ENCODE results near the gene SPDYE4.

Gene SPDYE4

GRCh38 chr17:8712698-8713097 is 45.6 kb downstream of the SPDYE4 start:
- TF ChIP-seq CTCF (IDR thresholded peaks at IDR 0.05; ENCODE audit: low read length) = no peak
- TF ChIP-seq EZH2 (IDR thresholded peaks at IDR 0.05; ENCODE audit: borderline replicate concordance, low read length) = no peak
- Histone ChIP-seq H3K9ac (ENCODE audit: low read length) (no peak overlapping the region), H3K79me2 (ENCODE audit: insufficient read depth, low read length) (no peaks in the 10 kb centered on the region), H3K27ac (ENCODE audit: low read depth, low read length, poor library complexity, severe bottlenecking) (no peak overlapping the region), H3K4me3 (ENCODE audit: low read depth, low read length, poor library complexity, severe bottlenecking) (no peak overlapping the region), H3K4me2 (ENCODE audit: low read length) (no peak overlapping the region), H3F3A (ENCODE audit: insufficient read depth, low read length) (no peaks in the 10 kb centered on the region), H2AFZ (ENCODE audit: low read length) (no peak overlapping the region), H4K20me1 (ENCODE audit: insufficient read depth, low read length) (no peaks in the 10 kb centered on the region), H3K9me2 (ENCODE audit: low read depth, low read length) (no peaks in the 10 kb centered on the region), H3K4me1 (ENCODE audit: insufficient read depth, low read length, severe bottlenecking) (no peaks in the 10 kb centered on the region), H3K27me3 (ENCODE audit: insufficient read depth, low read length) (no peaks in the 10 kb centered on the region; the same call in 1 of the 2 replicates), H3K36me3 (ENCODE audit: insufficient read depth, low read length) (no peaks in the 10 kb centered on the region), H3K9me3 (ENCODE audit: low read length) (no peaks in the 10 kb centered on the region)

GRCh38 chr17:8711291-8711690 is 47.1 kb downstream of the SPDYE4 start:
- H3K79me2 ChIP-seq (ENCODE audit: insufficient read depth, low read length) = no peaks in the 10 kb centered on the region
- no peak overlapping the region for H3K9ac ChIP-seq (ENCODE audit: low read length)
- H3K27me3 ChIP-seq (ENCODE audit: insufficient read depth, low read length) = no peaks in the 10 kb centered on the region; the same call in 1 of the 2 replicates
- H2AFZ ChIP-seq (ENCODE audit: low read length) = no peak overlapping the region
- no peaks in the 10 kb centered on the region for H3K9me2 ChIP-seq (ENCODE audit: low read depth, low read length)
- no peak overlapping the region for H3K4me2 ChIP-seq (ENCODE audit: low read length)
- H4K20me1 ChIP-seq (ENCODE audit: insufficient read depth, low read length) = no peaks in the 10 kb centered on the region
- TF ChIP-seq CTCF (IDR thresholded peaks at IDR 0.05; ENCODE audit: low read length) = no peak
- TF ChIP-seq EZH2 (IDR thresholded peaks at IDR 0.05; ENCODE audit: borderline replicate concordance, low read length) = no peak
- H3K4me3 ChIP-seq (ENCODE audit: low read depth, low read length, poor library complexity, severe bottlenecking) = no peak overlapping the region
- H3K9me3 ChIP-seq (ENCODE audit: low read length) = no peaks in the 10 kb centered on the region
- H3K36me3 ChIP-seq (ENCODE audit: insufficient read depth, low read length) = no peaks in the 10 kb centered on the region
- no peaks in the 10 kb centered on the region for H3F3A ChIP-seq (ENCODE audit: insufficient read depth, low read length)
- no peaks in the 10 kb centered on the region for H3K4me1 ChIP-seq (ENCODE audit: insufficient read depth, low read length, severe bottlenecking)
- H3K27ac ChIP-seq (ENCODE audit: low read depth, low read length, poor library complexity, severe bottlenecking) = no peak overlapping the region

DNA sequence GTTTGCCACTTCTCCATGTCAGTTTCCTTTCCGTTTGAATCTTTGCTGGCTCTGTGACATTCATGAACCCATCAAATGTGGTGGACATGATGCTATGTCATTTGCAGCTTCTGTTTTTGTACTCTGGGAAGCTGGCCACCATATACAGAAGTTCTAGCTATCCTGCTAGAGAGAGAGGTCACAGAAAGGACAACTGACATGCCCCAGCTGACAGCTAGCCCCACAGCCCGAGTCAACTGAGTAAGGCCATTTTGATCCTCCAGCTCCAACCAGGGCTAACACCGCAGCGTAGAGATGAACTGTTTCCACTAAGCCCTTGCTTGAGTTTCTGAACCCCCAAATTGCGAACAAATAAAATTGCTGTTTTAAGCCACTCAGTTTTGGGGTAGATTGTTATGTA is 47.5 kb downstream of the SPDYE4 start:
- no peaks in the 10 kb centered on the region for H3K9me2 ChIP-seq (ENCODE audit: low read depth, low read length)
- H3K9ac ChIP-seq (ENCODE audit: low read length) = no peak overlapping the region
- no peak overlapping the region for H3K27ac ChIP-seq (ENCODE audit: low read depth, low read length, poor library complexity, severe bottlenecking)
- H4K20me1 ChIP-seq (ENCODE audit: insufficient read depth, low read length) = no peaks in the 10 kb centered on the region
- no peaks in the 10 kb centered on the region for H3F3A ChIP-seq (ENCODE audit: insufficient read depth, low read length)
- H3K4me2 ChIP-seq (ENCODE audit: low read length) = no peak overlapping the region
- H3K4me3 ChIP-seq (ENCODE audit: low read depth, low read length, poor library complexity, severe bottlenecking) = no peak overlapping the region
- no peaks in the 10 kb centered on the region for H3K79me2 ChIP-seq (ENCODE audit: insufficient read depth, low read length)
- no peak overlapping the region for H2AFZ ChIP-seq (ENCODE audit: low read length)
- H3K36me3 ChIP-seq (ENCODE audit: insufficient read depth, low read length) = no peaks in the 10 kb centered on the region
- no peaks in the 10 kb centered on the region for H3K4me1 ChIP-seq (ENCODE audit: insufficient read depth, low read length, severe bottlenecking)
- H3K27me3 ChIP-seq (ENCODE audit: insufficient read depth, low read length) = no peaks in the 10 kb centered on the region; the same call in 1 of the 2 replicates
- H3K9me3 ChIP-seq (ENCODE audit: low read length) = no peaks in the 10 kb centered on the region
- no peak for TF ChIP-seq EZH2 (IDR thresholded peaks at IDR 0.05; ENCODE audit: borderline replicate concordance, low read length)
- no peak for TF ChIP-seq CTCF (IDR thresholded peaks at IDR 0.05; ENCODE audit: low read length)

Measured in OCI-LY1 (cell line).